A673 (cell line): ENCODE results near the gene PRXL2C. TPM values are rescaled to one million over a fixed set of nuclear protein-coding genes. Genes with fewer than 3 reads are reported as not detected.
A peak's percentile ranks its signal among the peaks of the same experiment; 100 is the strongest.

Experiments used
- BruUV-seq: library from RNA; stranded (reverse); fragments of 400-500 nt; replicated peaks from 2 replicates; lab custom pipeline; 2021; lab: Mats Ljungman, UMichigan
- CTCF ChIA-PET: fragments of 300-600 bp; sonication (Branson Sonifier 250); formaldehyde crosslinking; loops from one replicate; lab custom pipeline; 2022; ENCODE audit warnings: antibody characterized with exemption; lab: Charles Lee
- POLR2A ChIA-PET: fragments of 300-600 bp; sonication (Branson Sonifier 250); formaldehyde crosslinking; loops from one replicate; lab custom pipeline; 2022; ENCODE audit warnings: antibody characterized with exemption; ENCODE audit not compliant: low non-redundant PET; lab: Charles Lee
- DNase-seq: peaks from one replicate; pipeline ENCODE4 v3.0.0-alpha.2; 2015; ENCODE audit warnings: low spot score
- H3K27ac ChIP-seq: fragments of 200-600 bp; sonication (generic); 2 replicates; pipeline ENCODE4 v1.5.1; 2016; ENCODE audit warnings: mixed run types, low read depth, mild to moderate bottlenecking, mixed read lengths, antibody characterized with exemption, low read length; ENCODE audit not compliant: poor library complexity, severe bottlenecking
- H3K27me3 ChIP-seq: fragments of 200-600 bp; sonication (generic); replicated peaks from 2 replicates; pipeline ENCODE4 v1.6.1; 2017; ENCODE audit warnings: mixed run types, low read depth, mild to moderate bottlenecking, mixed read lengths, antibody characterized with exemption, low read length; ENCODE audit not compliant: insufficient read depth, poor library complexity
- H3K36me3 ChIP-seq: fragments of 200-600 bp; sonication (generic); 2 replicates; pipeline ENCODE4 v1.6.1; 2016; ENCODE audit warnings: mixed run types, mild to moderate bottlenecking, mixed read lengths, antibody characterized with exemption, low read length; ENCODE audit not compliant: insufficient read depth, poor library complexity, severe bottlenecking
- H3K4me1 ChIP-seq: fragments of 200-600 bp; sonication (generic); 2 replicates; pipeline ENCODE4 v1.6.1; 2017; ENCODE audit warnings: mixed run types, mild to moderate bottlenecking, mixed read lengths, antibody characterized with exemption, low read length; ENCODE audit not compliant: insufficient read depth, poor library complexity, severe bottlenecking
- H3K4me3 ChIP-seq: fragments of 200-600 bp; sonication (generic); 2 replicates; pipeline ENCODE4 v1.5.1; 2016; ENCODE audit warnings: low read depth, mixed run types, mild to moderate bottlenecking, mixed read lengths, low read length; ENCODE audit not compliant: poor library complexity, severe bottlenecking
- H3K9me3 ChIP-seq: fragments of 200-600 bp; sonication (generic); 2 replicates; pipeline ENCODE4 v1.6.1; 2016; ENCODE audit warnings: mixed run types, low read depth, mild to moderate bottlenecking, mixed read lengths, antibody characterized with exemption, low read length; ENCODE audit not compliant: poor library complexity, severe bottlenecking
- CTCF ChIP-seq: fragments of 300-800, 200-600 bp; sonication (generic); conservative IDR thresholded peaks from 2 replicates; pipeline ENCODE4 v1.5.1; 2017; ENCODE audit warnings: low read depth, mild to moderate bottlenecking, antibody characterized with exemption, low read length, moderate library complexity, mixed read lengths
- EZH2 ChIP-seq: fragments of 200-600 bp; sonication (generic); IDR thresholded peaks from 2 replicates; pipeline ENCODE4 v1.6.1; 2017; ENCODE audit warnings: borderline replicate concordance, low read depth, mild to moderate bottlenecking, mixed read lengths, antibody characterized with exemption, low read length; ENCODE audit not compliant: poor library complexity, severe bottlenecking
- intact Hi-C: fragments of 100-400 bp; cut with micrococcal nuclease; formaldehyde crosslinking; loops from one replicate; pipeline ENCODE4 v1.10.0; 2022; ENCODE audit not compliant: unreplicated experiment
- total RNA-seq: library from RNA; stranded (reverse); gene quantifications from 2 replicates; pipeline ENCODE4 v1.2.3, GENCODE V29; 2021

PRXL2C gene
- total RNA-seq, 1 experiment from 2014 or later: 2.6 TPM

- peak overlapping the region; percentile 80 for H3K4me3 ChIP-seq
- H3K4me1 ChIP-seq: peaks cover 10% of the 10 kb centered on the region
- H3K27ac ChIP-seq: peak overlapping the region; percentile 21
- no peak for TF ChIP-seq EZH2
- no peak for TF ChIP-seq CTCF
- no peaks in the 10 kb centered on the region for H3K27me3 ChIP-seq
- H3K9me3 ChIP-seq: no peaks in the 10 kb centered on the region
- POLR2A ChIA-PET: no interaction called here
- DNase-seq: peak; percentile 62
- intact Hi-C loops: no loop called here
- no TSS peak for BruUV-seq
- no peaks in the 10 kb centered on the region for H3K36me3 ChIP-seq
- CTCF ChIA-PET: interaction anchor here (0.6 kb wide), 1 partner anchor 52 kb away, joined by 4 read pairs; no protein-coding TSS in a partner anchor
Measured at GRCh38 chr9:96618209-96619123, 36.7 kb downstream of the PRXL2C start.

DNA sequence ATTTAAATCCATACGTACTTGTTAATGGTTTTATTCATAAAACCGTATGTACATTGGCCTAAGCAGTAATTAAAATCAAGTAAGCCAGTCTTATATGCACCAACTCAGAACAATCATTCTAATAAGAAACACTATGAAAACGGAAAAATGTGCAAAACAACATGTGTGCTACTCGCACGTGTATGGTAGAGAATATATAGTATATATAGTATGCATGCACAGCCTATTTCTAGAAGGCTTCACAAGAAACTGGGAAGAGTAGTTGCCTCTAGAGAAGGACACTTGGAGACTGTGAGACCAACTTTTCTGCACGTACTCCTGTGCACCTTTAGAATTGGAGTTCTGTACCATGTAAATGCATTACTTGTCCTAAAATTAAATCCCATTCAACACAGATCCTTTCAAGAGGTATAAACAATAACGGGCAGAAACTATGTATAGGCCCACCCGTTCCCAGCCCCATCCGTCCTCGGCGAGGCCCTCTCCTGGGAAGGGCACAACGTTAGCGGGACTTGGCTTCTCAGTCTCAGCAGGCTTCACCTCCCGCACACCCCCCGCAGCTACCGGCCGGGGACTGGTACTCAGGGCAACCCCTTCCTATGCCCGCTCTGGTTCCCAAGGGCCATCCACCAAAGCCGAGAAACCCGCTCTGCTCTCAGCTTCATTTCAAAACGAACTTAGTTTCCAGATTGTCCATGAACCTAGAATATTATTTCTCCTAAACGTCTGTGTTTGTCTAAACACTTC lies 37.5 kb downstream of the PRXL2C start:
- H3K27me3 ChIP-seq: no peaks in the 10 kb centered on the region
- TF ChIP-seq CTCF: no peak
- TF ChIP-seq EZH2: no peak
- DNase-seq: no peak
- H3K27ac ChIP-seq: no peak overlapping the region
- H3K9me3 ChIP-seq: no peaks in the 10 kb centered on the region
- H3K4me1 ChIP-seq: peaks cover 16% of the 10 kb centered on the region
- H3K36me3 ChIP-seq: no peaks in the 10 kb centered on the region
- intact Hi-C loops: no loop called here
- TSS peak; percentile 42 for BruUV-seq
- POLR2A ChIA-PET: no interaction called here
- H3K4me3 ChIP-seq: peak overlapping the region; percentile 80
- CTCF ChIA-PET: no interaction called here

- peaks cover 23% of the 10 kb centered on the region for H3K4me1 ChIP-seq
- intact Hi-C loops: no loop called here
- no peak overlapping the region for H3K4me3 ChIP-seq
- TF ChIP-seq EZH2 (no peak), CTCF (no peak)
- DNase-seq: no peak
- H3K27ac ChIP-seq: no peak overlapping the region
- H3K9me3 ChIP-seq: no peaks in the 10 kb centered on the region
- H3K36me3 ChIP-seq: no peaks in the 10 kb centered on the region
- no peaks in the 10 kb centered on the region for H3K27me3 ChIP-seq
- no TSS peak for BruUV-seq
- POLR2A ChIA-PET: no interaction called here
- CTCF ChIA-PET: no interaction called here
Measured at GRCh38 chr9:96616817-96617438, 38.2 kb downstream of the PRXL2C start.
